Measurements from ENCODE around the gene FAXDC2.

DNA sequence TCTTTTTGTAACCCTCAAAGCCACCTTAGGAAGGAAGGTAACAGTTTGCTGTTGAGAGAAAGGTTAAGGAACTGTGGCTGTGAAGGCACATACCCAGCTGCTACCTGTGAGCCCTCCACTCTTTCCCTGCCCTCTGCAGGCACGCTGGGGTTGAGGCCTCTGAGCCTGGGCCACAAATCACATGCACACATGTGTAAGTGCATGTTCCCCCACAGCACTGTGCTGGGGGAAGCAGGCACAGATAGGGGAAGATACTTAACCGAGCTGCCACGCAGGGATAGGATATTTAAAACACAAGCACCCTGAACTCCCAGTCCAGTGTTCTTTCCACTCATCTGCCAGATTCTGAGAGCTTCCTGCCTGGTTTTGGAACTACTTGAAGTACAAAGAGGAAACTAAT lies 77.1 kb downstream of the FAXDC2 start:
- TF ChIP-seq, protein P1, sequence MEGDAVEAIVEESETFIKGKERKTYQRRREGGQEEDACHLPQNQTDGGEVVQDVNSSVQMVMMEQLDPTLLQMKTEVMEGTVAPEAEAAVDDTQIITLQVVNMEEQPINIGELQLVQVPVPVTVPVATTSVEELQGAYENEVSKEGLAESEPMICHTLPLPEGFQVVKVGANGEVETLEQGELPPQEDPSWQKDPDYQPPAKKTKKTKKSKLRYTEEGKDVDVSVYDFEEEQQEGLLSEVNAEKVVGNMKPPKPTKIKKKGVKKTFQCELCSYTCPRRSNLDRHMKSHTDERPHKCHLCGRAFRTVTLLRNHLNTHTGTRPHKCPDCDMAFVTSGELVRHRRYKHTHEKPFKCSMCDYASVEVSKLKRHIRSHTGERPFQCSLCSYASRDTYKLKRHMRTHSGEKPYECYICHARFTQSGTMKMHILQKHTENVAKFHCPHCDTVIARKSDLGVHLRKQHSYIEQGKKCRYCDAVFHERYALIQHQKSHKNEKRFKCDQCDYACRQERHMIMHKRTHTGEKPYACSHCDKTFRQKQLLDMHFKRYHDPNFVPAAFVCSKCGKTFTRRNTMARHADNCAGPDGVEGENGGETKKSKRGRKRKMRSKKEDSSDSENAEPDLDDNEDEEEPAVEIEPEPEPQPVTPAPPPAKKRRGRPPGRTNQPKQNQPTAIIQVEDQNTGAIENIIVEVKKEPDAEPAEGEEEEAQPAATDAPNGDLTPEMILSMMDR (IDR thresholded peaks at IDR 0.05): no peak
- TF ChIP-seq POLR2A (IDR thresholded peaks at IDR 0.05): no peak

Data from uterus (tissue), 2 donors.